DMS53 treated with DMSO at 0.1 percent for 48 hours (cell line): ENCODE measurements around the gene CPLX1.
"Not testable (repeated sequence)": the region's sequence is repeated elsewhere in the genome, so short reads cannot be mapped to it uniquely, and the experiment has no call there.

Experiments
- DNase-seq: peaks from one replicate; lab custom pipeline; 2025; ENCODE audit not compliant: unreplicated experiment; lab: John Stamatoyannopoulos, UW

Gene CPLX1

GRCh38 chr4:762211-763190, 63.4 kb downstream of the CPLX1 start:
- no peak for DNase-seq

DNA sequence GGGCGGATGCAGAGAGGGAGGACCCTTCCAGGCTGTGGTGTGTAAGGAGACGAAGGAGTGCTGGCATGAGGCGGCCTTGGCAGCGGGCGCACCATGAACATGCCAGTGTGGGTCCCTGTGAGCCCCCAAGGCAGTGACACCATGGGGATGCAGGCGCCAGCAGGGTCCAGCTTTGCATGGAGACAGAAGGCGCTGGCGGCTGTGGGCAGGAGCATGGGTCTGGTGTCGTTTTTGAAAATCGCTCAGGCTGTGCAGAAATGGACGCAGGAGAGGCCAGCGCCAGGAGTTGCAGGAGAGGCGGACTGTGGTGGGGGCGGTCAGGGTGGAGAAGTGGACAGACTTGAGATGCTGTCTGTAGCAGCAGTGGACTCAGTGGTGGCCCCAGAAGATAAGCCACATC, 64.2 kb downstream of the CPLX1 start:
- no peak for DNase-seq

DNA sequence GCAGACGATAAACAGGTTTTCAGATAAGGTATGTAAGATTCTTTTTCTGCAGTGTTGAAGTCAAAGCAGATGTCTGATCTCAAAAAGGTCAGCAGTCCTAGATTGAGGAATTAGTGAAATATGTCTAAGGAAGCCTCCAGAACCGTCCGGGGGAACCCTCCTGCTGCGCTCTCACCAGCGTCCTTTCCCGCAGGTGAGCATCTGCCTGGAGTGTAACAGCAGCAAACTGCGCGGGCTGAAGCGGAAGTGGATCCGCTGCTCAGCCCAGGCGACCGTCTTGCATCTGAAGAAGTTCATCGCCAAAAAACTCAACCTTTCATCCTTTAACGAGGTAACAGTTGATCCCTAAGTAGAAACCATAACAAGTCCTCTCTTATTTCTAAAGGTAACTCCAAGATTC, 64.8 kb downstream of the CPLX1 start:
- DNase-seq, result no peak

- no peak for DNase-seq
Measured at GRCh38 chr4:760616-761015, 65.3 kb downstream of the CPLX1 start.

- DNase-seq, result not testable (repeated sequence)
Measured at GRCh38 chr4:759810-760209, 66.1 kb downstream of the CPLX1 start.

DNA sequence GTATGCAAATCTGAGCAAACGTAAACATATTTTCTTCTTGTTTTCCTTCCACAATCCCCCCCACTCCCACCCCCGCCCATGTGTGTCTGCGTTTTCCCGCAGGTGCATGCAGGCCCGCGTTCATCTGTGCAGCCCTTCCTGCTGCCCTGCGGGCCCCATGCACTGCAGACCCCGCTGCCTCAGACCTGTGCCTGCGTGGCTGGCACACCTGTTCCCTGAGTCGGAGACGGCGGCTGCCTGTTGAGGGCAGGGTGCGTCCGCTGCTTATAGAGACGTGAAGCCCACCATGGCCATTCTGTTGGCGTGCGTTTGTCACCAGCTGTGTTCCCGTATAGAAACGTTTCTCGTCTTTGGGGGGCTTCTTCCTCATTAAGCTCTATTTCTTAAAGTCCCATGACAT, 68.8 kb downstream of the CPLX1 start:
- no peak for DNase-seq

DNA sequence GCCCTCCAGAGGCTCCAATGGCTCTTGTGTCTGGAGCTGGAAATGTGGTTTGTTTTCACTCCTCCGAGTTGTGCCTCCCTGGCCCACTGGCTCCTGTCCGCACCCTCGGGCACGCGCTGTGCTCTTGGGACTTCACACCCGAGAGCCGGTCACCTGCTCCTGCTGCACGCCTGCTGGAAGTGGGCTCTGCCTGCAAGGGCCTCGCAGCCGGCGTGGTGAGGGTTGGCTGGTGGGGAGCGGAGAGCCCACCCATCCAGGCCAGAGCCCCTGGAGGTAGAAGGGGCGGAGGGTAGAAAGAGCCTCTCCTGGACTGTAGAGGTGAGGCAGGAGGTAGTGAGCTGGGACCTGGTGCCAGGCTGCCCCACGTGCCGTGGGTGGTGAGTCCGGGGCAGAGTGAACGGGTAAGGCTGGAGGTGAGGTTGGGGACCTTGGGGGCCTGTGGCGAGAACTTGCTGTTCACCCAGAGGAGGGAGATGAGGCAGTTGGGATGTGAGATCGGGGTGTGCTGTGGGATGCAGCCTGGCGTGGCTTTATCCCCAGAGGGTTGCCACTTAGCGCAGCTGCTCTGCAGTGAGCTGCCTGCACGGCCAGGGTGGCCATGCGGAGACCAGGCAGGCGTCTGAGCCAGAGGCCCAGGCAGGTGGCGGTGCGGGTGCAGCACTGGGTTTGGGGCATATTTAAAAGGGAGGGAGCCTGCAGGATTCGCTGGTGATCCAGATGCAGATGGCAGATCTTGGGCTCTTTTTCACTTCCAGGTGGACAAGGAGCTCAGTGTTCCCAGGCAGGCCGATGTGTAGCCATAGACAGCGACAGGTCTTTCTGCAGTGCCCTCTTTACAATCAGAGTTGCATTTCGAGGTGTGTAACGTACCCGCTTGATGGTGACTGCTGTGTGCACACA, 71.5 kb downstream of the CPLX1 start:
- DNase-seq, result no peak

DNA sequence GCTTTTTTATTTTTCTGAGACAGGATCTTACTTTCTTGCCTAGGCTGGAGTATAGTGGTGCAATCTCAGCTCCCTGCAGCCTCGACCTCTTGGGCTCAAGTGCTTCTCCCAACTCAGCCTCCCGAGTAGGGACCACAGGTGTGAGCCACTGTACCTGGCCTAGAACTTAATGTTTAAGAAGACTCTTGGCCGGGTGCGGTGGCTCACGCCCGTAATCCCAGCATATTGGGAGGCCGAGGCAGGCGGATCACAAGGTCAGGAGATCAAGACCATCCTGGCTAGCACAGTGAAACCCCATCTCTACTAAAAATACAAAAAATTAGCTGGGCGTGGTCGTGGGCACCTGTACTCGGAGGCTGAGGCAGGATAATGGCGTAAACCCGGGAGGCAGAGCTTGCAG, 72.7 kb downstream of the CPLX1 start:
- DNase-seq, result not testable (repeated sequence)

GRCh38 chr4:752196-752861, 73.6 kb downstream of the CPLX1 start:
- no peak for DNase-seq

- no peak for DNase-seq
Measured at GRCh38 chr4:751676-752075, 74.3 kb downstream of the CPLX1 start.

- DNase-seq, result no peak
Measured at GRCh38 chr4:749698-750666, 75.9 kb downstream of the CPLX1 start.

- no peak for DNase-seq
Measured at GRCh38 chr4:748461-748860, 77.5 kb downstream of the CPLX1 start.

GRCh38 chr4:747546-748170, 78.3 kb downstream of the CPLX1 start:
- DNase-seq, result no peak

GRCh38 chr4:744212-744841, 81.6 kb downstream of the CPLX1 start:
- no peak for DNase-seq

- DNase-seq, result no peak
Measured at GRCh38 chr4:743463-744211, 82.3 kb downstream of the CPLX1 start.

DNA sequence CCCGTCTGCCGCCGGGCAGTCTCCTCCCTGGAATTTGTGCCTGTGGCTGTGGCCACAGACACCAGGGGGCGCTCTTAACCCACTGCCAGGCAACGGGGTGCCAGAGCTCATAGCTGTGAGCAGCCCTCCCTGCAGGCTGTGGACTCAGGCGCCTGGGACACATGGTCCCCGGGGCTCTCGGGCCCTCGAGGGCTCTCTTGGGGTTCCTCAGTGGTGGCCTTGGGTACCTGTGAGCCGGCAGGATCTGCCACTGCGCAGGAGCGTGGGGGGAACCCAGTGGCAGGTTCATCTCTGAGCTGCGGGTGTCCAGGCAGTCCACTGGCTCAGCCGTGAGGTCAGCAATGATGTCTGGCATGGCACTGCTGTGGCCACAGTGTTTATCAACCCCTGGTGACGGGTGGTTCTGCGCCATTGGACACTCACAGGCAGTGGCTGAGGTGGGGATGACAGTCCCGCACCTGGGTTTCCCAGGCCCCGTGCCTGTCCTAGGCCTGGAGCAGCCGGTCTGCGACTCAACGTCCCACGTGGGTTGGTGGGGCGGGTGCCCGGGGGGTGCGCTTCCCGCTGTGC, 83.1 kb downstream of the CPLX1 start:
- peak; percentile 77 for DNase-seq

- DNase-seq, result no peak
Measured at GRCh38 chr4:742096-742741, 83.7 kb downstream of the CPLX1 start.
